Body of pancreas (tissue), 4 donors: ENCODE measurements around the gene HSPA1B.

Experiments
- POLR2A ChIP-seq, 3 donors: fragments of 450-650 bp; IDR thresholded peaks; one replicate each; pipeline ENCODE4 v1.6.1; 2016; ENCODE audit warnings: antibody characterized with exemption in 3 of 3, mild to moderate bottlenecking in 2 of 3
- TF ChIP-seq, protein P1 (sequence below), 7 experiments: fragments of 450-650 bp in 4 of 7; fragments of 200-600 bp in 3 of 7; sonication (generic) in 3 of 7; IDR thresholded peaks; one replicate each; pipeline ENCODE4 v1.5.1; 2016 to 2019; ENCODE audit warnings: antibody characterized with exemption in 7 of 7

DNA sequence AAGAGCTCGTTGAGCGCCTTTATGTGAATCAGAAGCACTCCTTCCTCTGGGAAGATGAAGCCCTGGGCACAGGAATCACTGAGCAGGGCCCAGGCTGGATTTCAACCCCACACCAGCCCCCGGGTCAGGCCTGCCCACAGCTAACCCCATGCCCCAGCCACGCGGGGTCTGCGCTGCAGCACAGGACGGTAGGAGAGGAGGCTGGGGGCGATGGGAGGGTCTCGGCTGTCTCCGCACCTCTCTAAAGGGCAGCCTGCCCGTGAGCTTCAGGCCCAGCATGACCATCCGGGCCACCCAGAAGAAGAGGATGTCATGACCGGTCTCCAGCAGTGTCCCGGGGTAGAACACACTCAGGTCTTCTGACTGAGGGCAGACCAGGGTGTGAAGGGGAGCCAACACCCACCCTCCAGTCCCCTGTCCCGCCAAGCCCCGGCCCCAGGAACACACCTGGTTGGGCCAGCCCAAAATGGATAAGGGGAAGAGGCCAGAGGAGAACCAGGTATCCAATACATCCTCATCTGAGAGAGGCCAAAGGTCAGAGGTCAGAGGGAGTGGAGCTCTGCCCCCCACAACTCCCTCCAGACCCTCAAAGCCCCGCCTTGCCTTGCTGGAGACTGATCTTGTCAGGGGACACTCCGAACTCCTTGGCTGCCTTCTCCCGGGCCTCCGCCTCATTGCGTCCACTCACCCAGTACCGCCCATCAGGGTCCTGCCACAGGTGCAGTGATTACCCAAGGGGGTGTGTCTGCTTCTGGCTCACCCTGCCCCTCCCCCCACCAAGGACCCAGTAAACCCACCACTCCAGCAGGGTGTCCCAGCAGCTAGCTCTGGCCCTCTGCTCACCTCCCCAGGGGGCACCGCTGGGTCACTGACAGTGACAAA is 46.1 kb upstream of the HSPA1B start:
- TF ChIP-seq, protein P1, sequence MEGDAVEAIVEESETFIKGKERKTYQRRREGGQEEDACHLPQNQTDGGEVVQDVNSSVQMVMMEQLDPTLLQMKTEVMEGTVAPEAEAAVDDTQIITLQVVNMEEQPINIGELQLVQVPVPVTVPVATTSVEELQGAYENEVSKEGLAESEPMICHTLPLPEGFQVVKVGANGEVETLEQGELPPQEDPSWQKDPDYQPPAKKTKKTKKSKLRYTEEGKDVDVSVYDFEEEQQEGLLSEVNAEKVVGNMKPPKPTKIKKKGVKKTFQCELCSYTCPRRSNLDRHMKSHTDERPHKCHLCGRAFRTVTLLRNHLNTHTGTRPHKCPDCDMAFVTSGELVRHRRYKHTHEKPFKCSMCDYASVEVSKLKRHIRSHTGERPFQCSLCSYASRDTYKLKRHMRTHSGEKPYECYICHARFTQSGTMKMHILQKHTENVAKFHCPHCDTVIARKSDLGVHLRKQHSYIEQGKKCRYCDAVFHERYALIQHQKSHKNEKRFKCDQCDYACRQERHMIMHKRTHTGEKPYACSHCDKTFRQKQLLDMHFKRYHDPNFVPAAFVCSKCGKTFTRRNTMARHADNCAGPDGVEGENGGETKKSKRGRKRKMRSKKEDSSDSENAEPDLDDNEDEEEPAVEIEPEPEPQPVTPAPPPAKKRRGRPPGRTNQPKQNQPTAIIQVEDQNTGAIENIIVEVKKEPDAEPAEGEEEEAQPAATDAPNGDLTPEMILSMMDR (IDR thresholded peaks at IDR 0.05): no peak
- no peak for TF ChIP-seq POLR2A (IDR thresholded peaks at IDR 0.05)
